Thoracic aorta (tissue), 2 donors: ENCODE measurements around the gene FN3K. TPM values are rescaled to one million over a fixed set of nuclear protein-coding genes. Genes with fewer than 3 reads are reported as not detected.

Source experiments
- ATAC-seq: fragments of 150-250 bp; one replicate; pipeline ENCODE4 v1.8.0; 2017; ENCODE audit warnings: low read depth; ENCODE audit not compliant: insufficient number of reproducible peaks, low FRiP score
- DNase-seq: peaks from one replicate; pipeline ENCODE4 v3.0.0-alpha.2; 2020; ENCODE audit warnings: low spot score
- H3K27ac ChIP-seq, 2 donors: fragments of 200-600 bp; sonication (generic); 1 replicate in 1 of 2; 2 replicates in 1 of 2; pipeline ENCODE4 v1.5.1; 2016; ENCODE audit warnings: mild to moderate bottlenecking in 2 of 2, moderate library complexity in 2 of 2
- H3K27me3 ChIP-seq: fragments of 200-600 bp; sonication (generic); replicated peaks from 2 replicates; pipeline ENCODE4 v1.6.0; 2016; ENCODE audit warnings: mild to moderate bottlenecking; ENCODE audit not compliant: insufficient read depth
- H3K36me3 ChIP-seq: fragments of 200-600 bp; sonication (generic); one replicate; pipeline ENCODE4 v1.5.1; 2016
- H3K4me1 ChIP-seq, 2 donors: fragments of 200-600 bp; sonication (generic); 1 replicate in 1 of 2; 2 replicates in 1 of 2; pipeline versions ENCODE4 v1.5.1 to v1.6.0; 2016; ENCODE audit warnings: low read depth in 2 of 2, mild to moderate bottlenecking in 1 of 2; ENCODE audit not compliant: control insufficient read depth in 1 of 2
- H3K4me3 ChIP-seq: fragments of 200-600 bp; sonication (generic); 2 replicates; pipeline ENCODE4 v1.5.1; 2016; ENCODE audit warnings: mild to moderate bottlenecking
- H3K9me3 ChIP-seq: fragments of 200-600 bp; sonication (generic); 2 replicates; pipeline ENCODE4 v1.5.1; 2016
- CTCF ChIP-seq: fragments of 200-600 bp; sonication (generic); IDR thresholded peaks from one replicate; pipeline ENCODE4 v1.5.1; 2019; ENCODE audit warnings: antibody characterized with exemption
- total RNA-seq, 2 donors: library from RNA; depleted of rRNA; stranded (reverse); fragments of >200 nt; gene quantifications; one replicate each; pipeline versions ENCODE4 v1.1.0 to v1.2.3, GENCODE V29; 2016

FN3K gene
- total RNA-seq, 2 donors from 2014 or later, result 8.3 to 10.4 TPM

- H3K27ac ChIP-seq, result no peak overlapping the region
- DNase-seq, result no peak
- no peak for ATAC-seq
- peaks cover 5% of the 10 kb centered on the region for H3K36me3 ChIP-seq
- no peak for TF ChIP-seq CTCF
- H3K4me3 ChIP-seq, result no peak overlapping the region
- H3K27me3 ChIP-seq, result no peaks in the 10 kb centered on the region
- H3K9me3 ChIP-seq, result no peaks in the 10 kb centered on the region
- peaks cover 7 to 9% of the 10 kb centered on the region in 2 donors for H3K4me1 ChIP-seq
These were observed 53.7 kb downstream of the FN3K start for GRCh38 chr17:82789051-82789592.

GRCh38 chr17:82789806-82790205 is 54.4 kb downstream of the FN3K start:
- ATAC-seq (no peak), DNase-seq (no peak)
- no peak for TF ChIP-seq CTCF
- peaks cover 7 to 11% of the 10 kb centered on the region in 2 donors for H3K4me1 ChIP-seq
- peaks cover 5% of the 10 kb centered on the region for H3K36me3 ChIP-seq
- H3K9me3 ChIP-seq, result no peaks in the 10 kb centered on the region
- H3K4me3 ChIP-seq, result no peak overlapping the region
- H3K27me3 ChIP-seq, result no peaks in the 10 kb centered on the region
- no peak overlapping the region for H3K27ac ChIP-seq

GRCh38 chr17:82790391-82790790 is 55.0 kb downstream of the FN3K start:
- no peak overlapping the region for H3K4me3 ChIP-seq
- H3K9me3 ChIP-seq, result no peaks in the 10 kb centered on the region
- ATAC-seq (no peak), DNase-seq (no peak)
- H3K4me1 ChIP-seq, result peaks cover 7 to 11% of the 10 kb centered on the region in 2 donors
- TF ChIP-seq CTCF, result no peak
- H3K27me3 ChIP-seq, result no peaks in the 10 kb centered on the region
- H3K27ac ChIP-seq, result no peak overlapping the region
- H3K36me3 ChIP-seq, result peaks cover 5% of the 10 kb centered on the region

- no peak for TF ChIP-seq CTCF
- Histone ChIP-seq H3K36me3 (peaks cover 5% of the 10 kb centered on the region), H3K27me3 (no peaks in the 10 kb centered on the region), H3K27ac (no peak overlapping the region), H3K4me3 (no peak overlapping the region), H3K9me3 (no peaks in the 10 kb centered on the region), H3K4me1 (peaks cover 7 to 11% of the 10 kb centered on the region in 2 donors)
- DNase-seq, result no peak
- no peak for ATAC-seq
These were observed 56.1 kb downstream of the FN3K start for GRCh38 chr17:82791532-82791931.

- Histone ChIP-seq H3K4me3 (no peak overlapping the region), H3K4me1 (peaks cover 7 to 11% of the 10 kb centered on the region in 2 donors), H3K27me3 (no peaks in the 10 kb centered on the region), H3K27ac (no peak overlapping the region), H3K9me3 (no peaks in the 10 kb centered on the region), H3K36me3 (peaks cover 5% of the 10 kb centered on the region)
- ATAC-seq, result no peak
- no peak for TF ChIP-seq CTCF
- DNase-seq, result no peak
These were observed 58.7 kb downstream of the FN3K start for GRCh38 chr17:82793974-82794630.
